Occipital lobe (tissue), 2 donors: Measurements from ENCODE around the gene EIF2A. TPM values are rescaled to one million over a fixed set of nuclear protein-coding genes. Genes with fewer than 3 reads are reported as not detected.

Experiments
- DNase-seq: peaks from one replicate; lab custom pipeline; 2025; lab: John Stamatoyannopoulos, UW
- total RNA-seq: library from RNA; depleted of rRNA; stranded (reverse); fragments of >200 nt; gene quantifications from one replicate; pipeline ENCODE4 v1.2.3, GENCODE V29; 2014

EIF2A gene
- total RNA-seq, 1 donor from 2014 or later = 268 TPM

DNA sequence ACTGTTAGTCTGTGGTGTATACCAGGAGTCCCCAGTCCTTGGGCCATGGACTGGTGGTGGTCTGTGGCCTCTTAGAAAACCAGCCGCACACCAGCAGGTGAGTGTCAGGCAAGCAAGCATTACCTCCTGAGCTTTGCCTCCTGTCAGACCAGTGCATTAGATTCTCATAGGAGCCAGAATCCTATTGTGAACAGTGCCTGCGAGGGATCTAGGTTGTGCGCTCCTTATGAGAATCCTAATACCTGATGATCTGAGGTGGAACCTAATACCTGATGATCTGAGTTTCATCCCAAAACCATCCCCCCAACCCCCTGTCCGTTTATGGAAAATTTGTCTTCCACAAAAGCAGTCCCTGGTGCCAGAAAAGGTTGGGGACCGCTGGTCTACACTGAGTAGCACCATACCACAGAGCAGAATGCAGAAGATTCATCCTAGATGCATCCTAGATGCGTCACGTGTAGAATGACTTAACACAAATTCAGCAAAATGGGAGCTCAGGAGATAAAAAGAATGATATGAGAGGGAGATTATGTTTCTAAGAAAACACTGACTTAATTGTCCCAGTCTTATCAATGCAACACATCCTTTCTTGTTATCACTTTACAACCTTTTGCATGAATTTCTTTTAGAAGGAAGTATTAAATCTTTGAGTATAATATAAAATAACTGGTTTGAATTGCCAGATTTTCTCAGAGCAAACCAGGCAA is 85.1 kb downstream of the EIF2A start:
- no peak for DNase-seq

DNA sequence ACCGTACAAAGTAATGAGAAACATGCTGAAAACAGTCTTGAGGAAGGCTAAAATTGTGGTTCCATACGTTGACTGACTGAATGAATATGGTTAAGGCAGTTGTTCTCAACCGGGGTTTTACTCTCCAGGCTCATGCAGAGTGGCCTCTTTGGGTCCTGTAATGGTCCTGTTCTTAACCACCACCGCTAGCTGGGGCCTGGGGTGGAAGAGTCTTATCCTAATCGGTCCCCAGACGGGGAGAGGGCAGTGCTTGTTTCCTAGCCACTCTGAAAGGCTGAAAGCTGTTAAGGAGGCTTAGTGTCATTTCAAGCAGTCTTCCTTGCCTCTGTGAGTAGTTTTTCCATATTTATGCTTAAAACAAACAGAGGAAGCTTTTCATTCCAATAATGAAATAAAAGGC is 88.5 kb downstream of the EIF2A start:
- no peak for DNase-seq

- DNase-seq = no peak
Observed at GRCh38 chr3:150635526-150635925, 88.9 kb downstream of the EIF2A start.

Other genes starting within 250 kb of the EIF2A start
- gene TSC22D2, start 138.5 kb upstream of the EIF2A start, total RNA-seq = 22.0 TPM
- gene SERP1, start 291 bp upstream of the EIF2A start, total RNA-seq = 87.0 TPM
- 103 TPM for gene SELENOT, start 56.5 kb downstream of the EIF2A start, total RNA-seq
- not detected for gene ERICH6, start 157.1 kb downstream of the EIF2A start, total RNA-seq
- gene SIAH2, start 216.4 kb downstream of the EIF2A start, total RNA-seq = 29.3 TPM